ENCODE measurements around the gene RIC1. TPM values are rescaled to one million over a fixed set of nuclear protein-coding genes. Genes with fewer than 3 reads are reported as not detected.
A peak's percentile ranks its signal among the peaks of the same experiment; 100 is the strongest.

The RIC1 gene
- total and polyA plus RNA-seq, 2 donors from 2014 or later: 2.9 to 21.1 TPM

- Histone ChIP-seq H3K9me3 (ENCODE audit: control insufficient read depth in 2 of 3, insufficient read depth in 1 of 3, low read length in 3 of 3) (no peaks in the 10 kb centered on the region), H3K27ac (ENCODE audit: low read depth in 2 of 2, low read length in 2 of 2) (no peak overlapping the region), H3K4me1 (ENCODE audit: control insufficient read depth in 2 of 3, insufficient read depth in 2 of 3, low read depth in 1 of 3, low read length in 3 of 3) (no peaks in the 10 kb centered on the region), H3K9ac (ENCODE audit: low read length in 3 of 3) (no peak overlapping the region), H3K4me3 (ENCODE audit: low read length in 3 of 3) (no peak overlapping the region), H3K36me3 (ENCODE audit: control insufficient read depth in 2 of 3, insufficient read depth in 3 of 3, low read length in 3 of 3) (peaks cover 6 to 44% (median 16%) of the 10 kb centered on the region in 3 donors), H3K27me3 (ENCODE audit: control insufficient read depth, insufficient read depth, low read length) (no peaks in the 10 kb centered on the region)
- intact Hi-C loops (cut with DNase I): no loop called here
- no peak for TF ChIP-seq CTCF (IDR thresholded peaks at IDR 0.05; ENCODE audit: borderline replicate concordance, extremely low read depth, insufficient read depth)
- DNase-seq (peak in 2 of 5 donors; percentile 7 to 8), FAIRE-seq (no peak)
Measured at GRCh38 chr9:5764130-5764868, 135.4 kb downstream of the RIC1 start.

- H3K4me1 ChIP-seq (ENCODE audit: control insufficient read depth in 2 of 3, insufficient read depth in 2 of 3, low read depth in 1 of 3, low read length in 3 of 3): no peaks in the 10 kb centered on the region
- no peak for FAIRE-seq
- peaks cover 12 to 54% (median 25%) of the 10 kb centered on the region in 3 donors for H3K36me3 ChIP-seq (ENCODE audit: control insufficient read depth in 2 of 3, insufficient read depth in 3 of 3, low read length in 3 of 3)
- no peak overlapping the region for H3K4me3 ChIP-seq (ENCODE audit: low read length in 3 of 3)
- H3K27ac ChIP-seq (ENCODE audit: low read depth in 2 of 2, low read length in 2 of 2): no peak overlapping the region
- TF ChIP-seq CTCF (IDR thresholded peaks at IDR 0.05; ENCODE audit: borderline replicate concordance, extremely low read depth, insufficient read depth): no peak
- H3K27me3 ChIP-seq (ENCODE audit: control insufficient read depth, insufficient read depth, low read length): no peaks in the 10 kb centered on the region
- intact Hi-C loops (cut with DNase I): no loop called here
- no peaks in the 10 kb centered on the region for H3K9me3 ChIP-seq (ENCODE audit: control insufficient read depth in 2 of 3, insufficient read depth in 1 of 3, low read length in 3 of 3)
- no peak for DNase-seq
- H3K9ac ChIP-seq (ENCODE audit: low read length in 3 of 3): no peak overlapping the region
Measured at GRCh38 chr9:5767968-5768932, 139.3 kb downstream of the RIC1 start.

GRCh38 chr9:5773324-5773999 lies 144.6 kb downstream of the RIC1 start:
- H3K27me3 ChIP-seq (ENCODE audit: control insufficient read depth, insufficient read depth, low read length): no peaks in the 10 kb centered on the region
- no peak overlapping the region for H3K9ac ChIP-seq (ENCODE audit: low read length in 3 of 3)
- H3K27ac ChIP-seq (ENCODE audit: low read depth in 2 of 2, low read length in 2 of 2): no peak overlapping the region
- H3K4me3 ChIP-seq (ENCODE audit: low read length in 3 of 3): no peak overlapping the region
- peaks cover 11 to 53% (median 24%) of the 10 kb centered on the region in 3 donors for H3K36me3 ChIP-seq (ENCODE audit: control insufficient read depth in 2 of 3, insufficient read depth in 3 of 3, low read length in 3 of 3)
- H3K9me3 ChIP-seq (ENCODE audit: control insufficient read depth in 2 of 3, insufficient read depth in 1 of 3, low read length in 3 of 3): peaks cover 0 to 4% (median 0%) of the 10 kb centered on the region in 3 donors
- no peak for TF ChIP-seq CTCF (IDR thresholded peaks at IDR 0.05; ENCODE audit: borderline replicate concordance, extremely low read depth, insufficient read depth)
- H3K4me1 ChIP-seq (ENCODE audit: control insufficient read depth in 2 of 3, insufficient read depth in 2 of 3, low read depth in 1 of 3, low read length in 3 of 3): peaks cover 0 to 2% (median 0%) of the 10 kb centered on the region in 3 donors
- no peak for DNase-seq
- no peak for FAIRE-seq
- intact Hi-C loops (cut with DNase I): no loop called here
